Neural crest cell (in vitro differentiated cells): ENCODE data around the gene ETV6. TPM values are rescaled to one million over a fixed set of nuclear protein-coding genes. Genes with fewer than 3 reads are reported as not detected.

Experiments
- DNase-seq: peaks from one replicate; pipeline ENCODE4 v3.0.0; 2021; ENCODE audit warnings: low read depth, mixed read lengths, low spot score
- H3K27ac Mint-ChIP-seq: one replicate; pipeline ENCODE4 v1.8.0; 2021; ENCODE audit warnings: mild to moderate bottlenecking, mixed read lengths; ENCODE audit not compliant: unreplicated experiment
- H3K27me3 Mint-ChIP-seq: 2 replicates; pipeline ENCODE4 v1.8.0; 2021; ENCODE audit warnings: low read depth, mild to moderate bottlenecking, mixed read lengths
- H3K36me3 Mint-ChIP-seq: 2 replicates; pipeline ENCODE4 v1.8.0; 2021; ENCODE audit warnings: low read depth, mild to moderate bottlenecking, mixed read lengths
- H3K4me1 Mint-ChIP-seq: 2 replicates; pipeline ENCODE4 v1.8.0; 2021; ENCODE audit warnings: mixed read lengths
- H3K4me3 Mint-ChIP-seq: one replicate; pipeline ENCODE4 v1.8.0; 2021; ENCODE audit warnings: mild to moderate bottlenecking, mixed read lengths
- H3K9me3 Mint-ChIP-seq: 2 replicates; pipeline ENCODE4 v1.8.0; 2021; ENCODE audit warnings: mixed read lengths
- CTCF ChIP-seq: fragments of 200-600 bp; sonication (generic); conservative IDR thresholded peaks from 2 replicates; pipeline ENCODE4 v1.5.0; 2021; ENCODE audit warnings: antibody characterized with exemption, mild to moderate bottlenecking
- total RNA-seq: library from RNA; stranded (reverse); gene quantifications from 2 replicates; pipeline ENCODE4 v1.2.1, GENCODE V29; 2021

The ETV6 gene
- total RNA-seq, 1 donor from 2014 or later: 18.7 TPM

DNA sequence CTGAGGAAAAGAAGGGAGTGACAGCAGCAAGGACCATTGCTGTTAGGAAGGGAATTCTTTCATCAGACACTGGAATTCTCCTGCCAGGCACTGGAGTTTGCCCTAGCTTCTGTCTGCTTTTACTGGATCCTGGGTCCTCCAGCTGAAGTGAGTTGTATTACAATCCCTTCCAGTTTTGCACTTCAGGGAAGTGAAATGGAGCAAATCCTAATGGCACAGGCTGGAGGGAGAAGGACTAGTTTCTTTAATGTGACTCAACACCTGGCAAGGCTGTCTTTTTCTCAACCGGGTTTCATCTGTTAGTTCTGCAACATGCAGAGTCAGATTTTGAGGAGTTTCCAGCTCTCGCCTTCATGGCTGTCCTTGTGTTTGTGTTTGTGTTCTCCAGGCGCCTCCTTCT lies 45.8 kb downstream of the ETV6 start:
- Mint-ChIP-seq H3K36me3 (peaks cover 5% of the 10 kb centered on the region), H3K4me3 (no peak overlapping the region), H3K27ac (no peak overlapping the region), H3K4me1 (peaks cover 10% of the 10 kb centered on the region), H3K9me3 (no peaks in the 10 kb centered on the region), H3K27me3 (no peaks in the 10 kb centered on the region)
- DNase-seq: no peak
- no peak for TF ChIP-seq CTCF

DNA sequence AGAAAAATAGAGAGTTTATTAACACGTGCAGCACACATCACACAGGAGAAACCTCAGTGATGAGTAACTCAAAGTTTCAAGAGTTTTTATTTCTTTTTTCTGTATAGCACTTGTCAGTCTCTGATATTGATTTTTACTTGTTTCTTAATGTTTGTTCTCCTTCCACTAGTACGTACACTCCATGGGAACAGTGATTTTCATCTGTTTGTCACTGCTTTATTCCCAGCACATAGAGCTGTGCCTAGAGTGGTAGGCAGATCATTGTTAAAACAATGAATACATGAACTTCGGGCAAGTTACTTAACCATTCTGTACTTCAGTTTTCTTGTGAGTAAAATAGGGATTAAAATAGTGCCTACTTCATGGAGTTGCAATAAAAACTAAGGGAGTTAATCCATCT lies 46.6 kb downstream of the ETV6 start:
- Mint-ChIP-seq H3K27ac (no peak overlapping the region), H3K27me3 (no peaks in the 10 kb centered on the region), H3K4me3 (no peak overlapping the region), H3K4me1 (peaks cover 14% of the 10 kb centered on the region), H3K36me3 (peaks cover 3% of the 10 kb centered on the region), H3K9me3 (no peaks in the 10 kb centered on the region)
- DNase-seq: no peak
- TF ChIP-seq CTCF: no peak

DNA sequence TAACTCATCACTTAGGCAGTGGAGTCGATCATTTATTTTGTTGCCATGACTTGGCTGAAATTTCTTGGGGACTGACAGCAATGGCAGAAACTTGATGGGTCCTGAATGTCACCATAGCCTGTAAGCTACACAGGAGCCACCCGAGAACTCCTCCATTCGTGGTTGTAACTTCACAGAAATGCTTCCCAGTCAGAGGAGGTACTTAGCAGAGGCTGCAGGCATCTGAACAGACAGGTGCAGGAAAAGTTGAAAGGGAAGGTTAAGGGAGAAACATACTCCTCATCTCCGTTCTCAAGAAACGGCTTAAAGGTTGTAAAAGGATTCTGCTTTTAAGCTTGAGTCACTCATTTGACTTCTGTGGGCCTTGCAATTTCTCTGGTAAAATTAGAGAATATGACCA lies 47.7 kb downstream of the ETV6 start:
- TF ChIP-seq CTCF: no peak
- Mint-ChIP-seq H3K4me3 (no peak overlapping the region), H3K27ac (no peak overlapping the region), H3K4me1 (peaks cover 18% of the 10 kb centered on the region), H3K9me3 (no peaks in the 10 kb centered on the region), H3K36me3 (no peaks in the 10 kb centered on the region), H3K27me3 (no peaks in the 10 kb centered on the region)
- no peak for DNase-seq

- H3K27me3 Mint-ChIP-seq: no peaks in the 10 kb centered on the region
- peaks cover 18% of the 10 kb centered on the region for H3K4me1 Mint-ChIP-seq
- no peak for TF ChIP-seq CTCF
- no peak overlapping the region for H3K4me3 Mint-ChIP-seq
- H3K9me3 Mint-ChIP-seq: no peaks in the 10 kb centered on the region
- no peak overlapping the region for H3K27ac Mint-ChIP-seq
- DNase-seq: no peak
- H3K36me3 Mint-ChIP-seq: no peaks in the 10 kb centered on the region
These were observed 48.4 kb downstream of the ETV6 start for GRCh38 chr12:11697670-11698387.

GRCh38 chr12:11698729-11699128 lies 49.3 kb downstream of the ETV6 start:
- Mint-ChIP-seq H3K4me3 (no peak overlapping the region), H3K9me3 (no peaks in the 10 kb centered on the region), H3K4me1 (peaks cover 18% of the 10 kb centered on the region), H3K27me3 (no peaks in the 10 kb centered on the region), H3K27ac (no peak overlapping the region), H3K36me3 (no peaks in the 10 kb centered on the region)
- no peak for DNase-seq
- TF ChIP-seq CTCF: no peak
